Liver (tissue), 9 donors: ENCODE measurements around the gene SLC36A3. TPM values are rescaled to one million over a fixed set of nuclear protein-coding genes. Genes with fewer than 3 reads are reported as not detected.

Source experiments
- DNase-seq: peaks from one replicate; pipeline ENCODE4 v3.0.0-alpha.2; 2017; ENCODE audit warnings: low spot score
- H3K27ac ChIP-seq, 2 donors: one replicate each; pipeline ENCODE4 v1.7.0; 2013; ENCODE audit warnings: inconsistent platforms in 2 of 2, low read length in 2 of 2, control low read depth in 1 of 2, low read depth in 1 of 2, mild to moderate bottlenecking in 1 of 2
- H3K27me3 ChIP-seq, 4 donors: one replicate each; pipeline versions ENCODE4 v1.6.1 to v1.7.0; 2013; ENCODE audit warnings: low read length in 3 of 4, inconsistent platforms in 1 of 4, mild to moderate bottlenecking in 1 of 4, moderate library complexity in 1 of 4; ENCODE audit not compliant: control insufficient read depth in 4 of 4, insufficient read depth in 4 of 4
- H3K36me3 ChIP-seq, 4 donors: one replicate each; pipeline versions ENCODE4 v1.6.1 to v1.7.0; 2013; ENCODE audit warnings: low read length in 3 of 4, mild to moderate bottlenecking in 3 of 4, low read depth in 1 of 4, moderate library complexity in 1 of 4; ENCODE audit not compliant: control insufficient read depth in 4 of 4, insufficient read depth in 3 of 4
- H3K4me1 ChIP-seq, 4 donors: one replicate each; pipeline versions ENCODE4 v1.6.1 to v1.7.0; 2013; ENCODE audit warnings: low read length in 3 of 4, mild to moderate bottlenecking in 3 of 4, moderate library complexity in 1 of 4; ENCODE audit not compliant: control insufficient read depth in 4 of 4, insufficient read depth in 4 of 4
- H3K4me3 ChIP-seq, 3 donors: one replicate each; pipeline versions ENCODE4 v1.6.1 to v1.7.0; 2013; ENCODE audit warnings: low read length in 3 of 3, control low read depth in 1 of 3, low read depth in 1 of 3, mild to moderate bottlenecking in 1 of 3
- H3K9ac ChIP-seq, 2 donors: one replicate each; pipeline ENCODE4 v1.7.0; 2013; ENCODE audit warnings: low read length in 2 of 2, mild to moderate bottlenecking in 2 of 2, moderate library complexity in 2 of 2, control low read depth in 1 of 2, low read depth in 1 of 2
- H3K9me3 ChIP-seq, 4 donors: one replicate each; pipeline versions ENCODE4 v1.6.1 to v1.7.0; 2013; ENCODE audit warnings: low read length in 3 of 4; ENCODE audit not compliant: control insufficient read depth in 4 of 4
- EGR1 ChIP-seq, 2 donors: IDR thresholded peaks; 2 replicates each; pipeline ENCODE4 v1.6.1; 2016 to 2018; ENCODE audit warnings: antibody characterized with exemption in 2 of 2, low read depth in 2 of 2
- FOXA1 ChIP-seq: IDR thresholded peaks from 2 replicates; pipeline ENCODE4 v1.6.1; 2016; ENCODE audit warnings: antibody characterized with exemption
- FOXA2 ChIP-seq: IDR thresholded peaks from 2 replicates; pipeline ENCODE4 v1.6.1; 2016; ENCODE audit warnings: antibody characterized with exemption
- GABPA ChIP-seq, 2 donors: IDR thresholded peaks in 1 of 2; conservative IDR thresholded peaks in 1 of 2; 2 replicates each; pipeline ENCODE4 v1.6.1; 2016; ENCODE audit warnings: antibody characterized with exemption in 2 of 2, mild to moderate bottlenecking in 1 of 2, moderate library complexity in 1 of 2
- HNF4A ChIP-seq, 2 donors: conservative IDR thresholded peaks; 2 replicates each; pipeline ENCODE4 v1.6.1; 2016; ENCODE audit warnings: antibody characterized with exemption in 2 of 2, mild to moderate bottlenecking in 2 of 2
- HNF4G ChIP-seq: IDR thresholded peaks from 2 replicates; pipeline ENCODE4 v1.6.1; 2016; ENCODE audit warnings: antibody characterized with exemption
- RAD21 ChIP-seq, 2 donors: IDR thresholded peaks; 2 replicates each; pipeline ENCODE4 v1.6.1; 2016; ENCODE audit warnings: antibody characterized with exemption in 2 of 2, mild to moderate bottlenecking in 2 of 2
- RXRA ChIP-seq, 2 donors: IDR thresholded peaks; 2 replicates each; pipeline ENCODE4 v1.6.1; 2017 to 2018; ENCODE audit warnings: antibody characterized with exemption in 2 of 2, mild to moderate bottlenecking in 1 of 2
- SP1 ChIP-seq: IDR thresholded peaks from 2 replicates; pipeline ENCODE4 v1.6.1; 2018; ENCODE audit warnings: antibody characterized with exemption, mild to moderate bottlenecking
- YY1 ChIP-seq: IDR thresholded peaks from 2 replicates; pipeline ENCODE4 v1.6.1; 2016; ENCODE audit warnings: antibody characterized with exemption, mild to moderate bottlenecking
- whole genome bisulfite sequencing: extraction: QIAGEN DNeasy Blood & Tissue Kit; methylation state at CpG from one replicate; pipeline ENCODE4 v1.1.7; 2013; 5-methylcytosine and 5-hydroxymethylcytosine counted together
- polyA plus RNA-seq, 2 donors: library from polyadenylated mRNA; stranded (reverse) in 1 of 2; unstranded in 1 of 2; fragments of 200-250 nt in 1 of 2; fragments of >200 nt in 1 of 2; fragmentation: Nextera tagmentation in 1 of 2; extraction: Ambion mirVana in 1 of 2; gene quantifications; one replicate each; pipeline versions ENCODE4 v1.2.1 to v1.2.3, GENCODE V29; 2013 to 2015
- total RNA-seq, 2 donors: library from RNA; depleted of rRNA; stranded (reverse); fragments of >200 nt; gene quantifications; one replicate each; pipeline ENCODE4 v1.2.3, GENCODE V29; 2014
- TF ChIP-seq, protein P1 (sequence below): IDR thresholded peaks from 2 replicates; pipeline ENCODE4 v1.6.1; 2016; ENCODE audit warnings: antibody characterized with exemption
- TF ChIP-seq, protein P2 (sequence below): fragments of 150-350 bp; IDR thresholded peaks from 2 replicates; pipeline ENCODE4 v1.5.1; 2017; ENCODE audit warnings: improper control_type of control experiment, low read depth, low read length; ENCODE audit not compliant: missing input control
- TF ChIP-seq, protein P3 (sequence below): IDR thresholded peaks from 2 replicates; pipeline ENCODE4 v1.6.1; 2016; ENCODE audit warnings: antibody characterized with exemption
- TF ChIP-seq, protein P4 (sequence below): IDR thresholded peaks from 2 replicates; pipeline ENCODE4 v1.6.1; 2016; ENCODE audit warnings: antibody characterized with exemption
- TF ChIP-seq, protein P5 (sequence below): IDR thresholded peaks from 2 replicates; pipeline ENCODE4 v1.6.1; 2016; ENCODE audit warnings: antibody characterized with exemption, mild to moderate bottlenecking
- donor health status: healthy.
- donor health status: healthy.
- donor health status: healthy.
- donor health status: healthy.
- donor health status: healthy.

SLC36A3 gene
- total and polyA plus RNA-seq, 4 donors: not detected

DNA sequence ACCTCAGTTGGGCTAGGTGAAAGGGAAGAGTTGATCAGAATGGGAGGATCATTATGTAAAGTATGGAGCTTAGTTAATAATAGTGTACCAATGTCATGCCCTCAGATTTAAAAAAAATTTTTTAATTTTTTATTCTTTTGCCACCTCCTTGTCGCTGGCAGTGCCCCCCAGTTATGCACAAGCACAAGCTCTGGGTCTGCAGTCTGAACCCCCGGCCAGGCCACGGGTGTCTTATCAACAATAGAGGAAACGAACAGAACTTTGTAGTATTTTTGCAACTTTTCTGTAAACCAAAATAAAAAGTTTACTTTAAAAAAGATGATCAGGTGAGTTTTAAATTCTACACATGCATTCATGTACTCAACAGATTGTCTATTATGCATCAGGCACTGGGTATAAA, 51.9 kb downstream of the SLC36A3 start:
- DNase-seq: no peak
- TF ChIP-seq, protein P1, sequence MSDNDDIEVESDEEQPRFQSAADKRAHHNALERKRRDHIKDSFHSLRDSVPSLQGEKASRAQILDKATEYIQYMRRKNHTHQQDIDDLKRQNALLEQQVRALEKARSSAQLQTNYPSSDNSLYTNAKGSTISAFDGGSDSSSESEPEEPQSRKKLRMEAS: no peak
- TF ChIP-seq EGR1 (IDR thresholded peaks at IDR 0.05; ENCODE audit: low read depth in 2 of 2) (no peak), SP1 (no peak), RAD21 (IDR thresholded peaks at IDR 0.05) (no peak), HNF4G (no peak), FOXA1 (no peak)
- TF ChIP-seq, protein P2, sequence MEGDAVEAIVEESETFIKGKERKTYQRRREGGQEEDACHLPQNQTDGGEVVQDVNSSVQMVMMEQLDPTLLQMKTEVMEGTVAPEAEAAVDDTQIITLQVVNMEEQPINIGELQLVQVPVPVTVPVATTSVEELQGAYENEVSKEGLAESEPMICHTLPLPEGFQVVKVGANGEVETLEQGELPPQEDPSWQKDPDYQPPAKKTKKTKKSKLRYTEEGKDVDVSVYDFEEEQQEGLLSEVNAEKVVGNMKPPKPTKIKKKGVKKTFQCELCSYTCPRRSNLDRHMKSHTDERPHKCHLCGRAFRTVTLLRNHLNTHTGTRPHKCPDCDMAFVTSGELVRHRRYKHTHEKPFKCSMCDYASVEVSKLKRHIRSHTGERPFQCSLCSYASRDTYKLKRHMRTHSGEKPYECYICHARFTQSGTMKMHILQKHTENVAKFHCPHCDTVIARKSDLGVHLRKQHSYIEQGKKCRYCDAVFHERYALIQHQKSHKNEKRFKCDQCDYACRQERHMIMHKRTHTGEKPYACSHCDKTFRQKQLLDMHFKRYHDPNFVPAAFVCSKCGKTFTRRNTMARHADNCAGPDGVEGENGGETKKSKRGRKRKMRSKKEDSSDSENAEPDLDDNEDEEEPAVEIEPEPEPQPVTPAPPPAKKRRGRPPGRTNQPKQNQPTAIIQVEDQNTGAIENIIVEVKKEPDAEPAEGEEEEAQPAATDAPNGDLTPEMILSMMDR: no peak
- TF ChIP-seq, protein P3, sequence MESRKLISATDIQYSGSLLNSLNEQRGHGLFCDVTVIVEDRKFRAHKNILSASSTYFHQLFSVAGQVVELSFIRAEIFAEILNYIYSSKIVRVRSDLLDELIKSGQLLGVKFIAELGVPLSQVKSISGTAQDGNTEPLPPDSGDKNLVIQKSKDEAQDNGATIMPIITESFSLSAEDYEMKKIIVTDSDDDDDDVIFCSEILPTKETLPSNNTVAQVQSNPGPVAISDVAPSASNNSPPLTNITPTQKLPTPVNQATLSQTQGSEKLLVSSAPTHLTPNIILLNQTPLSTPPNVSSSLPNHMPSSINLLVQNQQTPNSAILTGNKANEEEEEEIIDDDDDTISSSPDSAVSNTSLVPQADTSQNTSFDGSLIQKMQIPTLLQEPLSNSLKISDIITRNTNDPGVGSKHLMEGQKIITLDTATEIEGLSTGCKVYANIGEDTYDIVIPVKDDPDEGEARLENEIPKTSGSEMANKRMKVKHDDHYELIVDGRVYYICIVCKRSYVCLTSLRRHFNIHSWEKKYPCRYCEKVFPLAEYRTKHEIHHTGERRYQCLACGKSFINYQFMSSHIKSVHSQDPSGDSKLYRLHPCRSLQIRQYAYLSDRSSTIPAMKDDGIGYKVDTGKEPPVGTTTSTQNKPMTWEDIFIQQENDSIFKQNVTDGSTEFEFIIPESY: no peak
- TF ChIP-seq, protein P4, sequence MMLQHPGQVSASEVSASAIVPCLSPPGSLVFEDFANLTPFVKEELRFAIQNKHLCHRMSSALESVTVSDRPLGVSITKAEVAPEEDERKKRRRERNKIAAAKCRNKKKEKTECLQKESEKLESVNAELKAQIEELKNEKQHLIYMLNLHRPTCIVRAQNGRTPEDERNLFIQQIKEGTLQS: no peak
- H3K27ac ChIP-seq: peak overlapping the region; percentile 84 to 85
- H3K4me1 ChIP-seq: peaks cover 8 to 42% (median 32%) of the 10 kb centered on the region in 4 donors
- no peaks in the 10 kb centered on the region for H3K36me3 ChIP-seq
- peak overlapping the region in 1 of 2 donors; percentile 59 for H3K9ac ChIP-seq
- H3K9me3 ChIP-seq: no peaks in the 10 kb centered on the region
- no peaks in the 10 kb centered on the region for H3K27me3 ChIP-seq
- 62% methylated on average over 4 of the region's 4 CpGs for WGBS
- peak overlapping the region in 2 of 3 donors; percentile 0 to 41 for H3K4me3 ChIP-seq

DNA sequence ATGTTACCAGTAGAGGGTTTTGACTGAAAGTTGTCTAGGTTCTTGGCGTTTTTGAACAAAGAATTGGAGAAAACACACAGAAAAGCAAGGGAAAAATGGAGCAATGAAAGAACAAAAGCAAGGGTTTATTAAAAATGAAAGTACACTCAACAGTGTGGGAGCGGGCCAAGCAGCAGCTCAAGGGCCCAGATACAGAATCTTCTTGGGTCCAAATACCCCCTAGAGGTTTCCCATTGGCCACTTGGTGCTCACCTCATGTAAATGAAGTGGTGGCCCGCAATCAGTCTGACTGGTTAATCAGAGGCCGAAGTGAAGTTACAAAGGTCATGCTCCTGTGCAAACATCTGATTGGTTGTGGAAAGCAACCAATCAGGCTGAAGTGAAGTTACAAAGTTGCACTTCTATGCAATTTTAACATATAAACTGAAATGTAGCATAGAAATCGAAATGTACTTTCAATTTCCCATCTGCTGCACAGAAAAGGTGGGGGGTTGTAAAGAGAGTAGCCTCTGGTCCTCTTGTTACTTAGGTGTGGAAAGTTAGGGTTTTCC, 52.5 kb downstream of the SLC36A3 start:
- H3K36me3 ChIP-seq: no peaks in the 10 kb centered on the region
- peak overlapping the region; percentile 74 to 79 for H3K27ac ChIP-seq
- 30% methylated on average over 5 of the region's 5 CpGs for WGBS
- peak overlapping the region; percentile 38 to 62 (median 51) for H3K4me3 ChIP-seq
- peaks cover 8 to 42% (median 32%) of the 10 kb centered on the region in 4 donors for H3K4me1 ChIP-seq
- peak overlapping the region; percentile 40 to 75 for H3K9ac ChIP-seq
- no peak for DNase-seq
- no peaks in the 10 kb centered on the region for H3K27me3 ChIP-seq
- H3K9me3 ChIP-seq: no peaks in the 10 kb centered on the region
- TF ChIP-seq HNF4G (no peak), HNF4A (conservative IDR thresholded peaks at IDR 0.05) (peak; percentile 73 to 78), RXRA (IDR thresholded peaks at IDR 0.05) (peak; percentile 54 to 65), RAD21 (IDR thresholded peaks at IDR 0.05) (no peak), GABPA (IDR thresholded peaks at IDR 0.05 in 1 of 2, conservative IDR thresholded peaks at IDR 0.05 in 1 of 2) (no peak), YY1 (peak; percentile 76), SP1 (peak; percentile 84), FOXA2 (no peak)
- TF ChIP-seq, protein P1: peak; percentile 35
- TF ChIP-seq, protein P5, sequence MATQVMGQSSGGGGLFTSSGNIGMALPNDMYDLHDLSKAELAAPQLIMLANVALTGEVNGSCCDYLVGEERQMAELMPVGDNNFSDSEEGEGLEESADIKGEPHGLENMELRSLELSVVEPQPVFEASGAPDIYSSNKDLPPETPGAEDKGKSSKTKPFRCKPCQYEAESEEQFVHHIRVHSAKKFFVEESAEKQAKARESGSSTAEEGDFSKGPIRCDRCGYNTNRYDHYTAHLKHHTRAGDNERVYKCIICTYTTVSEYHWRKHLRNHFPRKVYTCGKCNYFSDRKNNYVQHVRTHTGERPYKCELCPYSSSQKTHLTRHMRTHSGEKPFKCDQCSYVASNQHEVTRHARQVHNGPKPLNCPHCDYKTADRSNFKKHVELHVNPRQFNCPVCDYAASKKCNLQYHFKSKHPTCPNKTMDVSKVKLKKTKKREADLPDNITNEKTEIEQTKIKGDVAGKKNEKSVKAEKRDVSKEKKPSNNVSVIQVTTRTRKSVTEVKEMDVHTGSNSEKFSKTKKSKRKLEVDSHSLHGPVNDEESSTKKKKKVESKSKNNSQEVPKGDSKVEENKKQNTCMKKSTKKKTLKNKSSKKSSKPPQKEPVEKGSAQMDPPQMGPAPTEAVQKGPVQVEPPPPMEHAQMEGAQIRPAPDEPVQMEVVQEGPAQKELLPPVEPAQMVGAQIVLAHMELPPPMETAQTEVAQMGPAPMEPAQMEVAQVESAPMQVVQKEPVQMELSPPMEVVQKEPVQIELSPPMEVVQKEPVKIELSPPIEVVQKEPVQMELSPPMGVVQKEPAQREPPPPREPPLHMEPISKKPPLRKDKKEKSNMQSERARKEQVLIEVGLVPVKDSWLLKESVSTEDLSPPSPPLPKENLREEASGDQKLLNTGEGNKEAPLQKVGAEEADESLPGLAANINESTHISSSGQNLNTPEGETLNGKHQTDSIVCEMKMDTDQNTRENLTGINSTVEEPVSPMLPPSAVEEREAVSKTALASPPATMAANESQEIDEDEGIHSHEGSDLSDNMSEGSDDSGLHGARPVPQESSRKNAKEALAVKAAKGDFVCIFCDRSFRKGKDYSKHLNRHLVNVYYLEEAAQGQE: peak; percentile 91
- TF ChIP-seq, protein P2: no peak
